IMR-90 (cell line): Measurements from ENCODE around the gene UBE3B.

ENCODE experiments used
- FOS ChIP-seq: fragments of 150-350 bp; IDR thresholded peaks from 2 replicates; pipeline ENCODE4 v1.6.1; 2016; ENCODE audit warnings: low read depth, low read length
- RAD21 ChIP-seq: IDR thresholded peaks from 2 replicates; pipeline ENCODE4 v1.6.1; 2012; ENCODE audit warnings: low read length, improper control_type of control experiment
- RFX5 ChIP-seq: IDR thresholded peaks from 2 replicates; pipeline ENCODE4 v1.8.0; 2012; ENCODE audit warnings: low read depth, mild to moderate bottlenecking, low read length, moderate library complexity
- TF ChIP-seq, protein P1 (sequence below): conservative IDR thresholded peaks from 2 replicates; pipeline ENCODE4 v1.5.1; 2012; ENCODE audit warnings: mild to moderate bottlenecking, low read depth, low read length, improper control_type of control experiment

DNA sequence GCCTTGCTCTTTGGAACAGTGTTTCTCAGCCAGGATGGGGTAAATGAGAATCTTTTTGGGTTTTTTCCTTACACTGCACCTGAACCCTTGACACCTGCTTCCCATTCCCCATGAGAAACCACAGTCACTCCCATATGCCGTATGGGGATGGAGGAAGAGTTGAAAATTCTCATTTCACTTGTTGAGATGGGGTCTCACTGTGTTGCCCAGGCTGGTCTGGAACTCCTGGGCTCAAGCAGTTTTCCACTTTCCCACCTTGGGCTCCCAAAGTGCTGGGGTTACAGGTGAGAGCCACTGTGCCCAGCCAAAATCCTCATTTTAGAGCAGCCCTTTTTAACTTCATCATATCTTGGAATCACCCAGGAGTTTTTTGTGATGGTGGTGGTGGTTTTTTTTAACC is 99.9 kb downstream of the UBE3B start:
- TF ChIP-seq, protein P1, sequence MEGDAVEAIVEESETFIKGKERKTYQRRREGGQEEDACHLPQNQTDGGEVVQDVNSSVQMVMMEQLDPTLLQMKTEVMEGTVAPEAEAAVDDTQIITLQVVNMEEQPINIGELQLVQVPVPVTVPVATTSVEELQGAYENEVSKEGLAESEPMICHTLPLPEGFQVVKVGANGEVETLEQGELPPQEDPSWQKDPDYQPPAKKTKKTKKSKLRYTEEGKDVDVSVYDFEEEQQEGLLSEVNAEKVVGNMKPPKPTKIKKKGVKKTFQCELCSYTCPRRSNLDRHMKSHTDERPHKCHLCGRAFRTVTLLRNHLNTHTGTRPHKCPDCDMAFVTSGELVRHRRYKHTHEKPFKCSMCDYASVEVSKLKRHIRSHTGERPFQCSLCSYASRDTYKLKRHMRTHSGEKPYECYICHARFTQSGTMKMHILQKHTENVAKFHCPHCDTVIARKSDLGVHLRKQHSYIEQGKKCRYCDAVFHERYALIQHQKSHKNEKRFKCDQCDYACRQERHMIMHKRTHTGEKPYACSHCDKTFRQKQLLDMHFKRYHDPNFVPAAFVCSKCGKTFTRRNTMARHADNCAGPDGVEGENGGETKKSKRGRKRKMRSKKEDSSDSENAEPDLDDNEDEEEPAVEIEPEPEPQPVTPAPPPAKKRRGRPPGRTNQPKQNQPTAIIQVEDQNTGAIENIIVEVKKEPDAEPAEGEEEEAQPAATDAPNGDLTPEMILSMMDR: no peak
- TF ChIP-seq FOS (no peak), RAD21 (no peak), RFX5 (no peak)
